ENCODE results near the gene PIM3.
"Not testable (repeated sequence)": the region's sequence is repeated elsewhere in the genome, so short reads cannot be mapped to it uniquely, and the experiment has no call there.

Gene PIM3

DNA sequence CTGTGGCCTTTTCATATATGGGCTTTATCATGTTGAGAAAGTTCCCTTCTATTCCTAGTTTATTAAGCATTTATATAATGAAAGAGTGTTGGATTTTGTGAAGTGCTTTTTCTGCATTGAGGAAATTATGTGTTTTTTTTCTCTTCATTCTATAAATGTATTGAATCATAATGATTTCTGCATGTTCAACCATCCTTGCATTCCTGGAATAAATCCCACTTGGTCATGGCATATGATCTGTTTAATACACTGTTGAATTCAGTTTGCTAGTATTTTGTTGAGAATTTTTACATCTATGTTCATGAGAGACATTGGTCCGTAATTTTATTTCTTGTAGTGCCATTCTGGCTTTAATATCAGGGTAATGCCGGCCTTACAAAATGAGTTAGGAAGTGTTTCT, 25.8 kb downstream of the PIM3 start:
- DNase-seq (ENCODE audit: low spot score) = no peak

- DNase-seq (ENCODE audit: low spot score) = not testable (repeated sequence)
Measured at GRCh38 chr22:49989826-49990225, 29.3 kb downstream of the PIM3 start.

DNA sequence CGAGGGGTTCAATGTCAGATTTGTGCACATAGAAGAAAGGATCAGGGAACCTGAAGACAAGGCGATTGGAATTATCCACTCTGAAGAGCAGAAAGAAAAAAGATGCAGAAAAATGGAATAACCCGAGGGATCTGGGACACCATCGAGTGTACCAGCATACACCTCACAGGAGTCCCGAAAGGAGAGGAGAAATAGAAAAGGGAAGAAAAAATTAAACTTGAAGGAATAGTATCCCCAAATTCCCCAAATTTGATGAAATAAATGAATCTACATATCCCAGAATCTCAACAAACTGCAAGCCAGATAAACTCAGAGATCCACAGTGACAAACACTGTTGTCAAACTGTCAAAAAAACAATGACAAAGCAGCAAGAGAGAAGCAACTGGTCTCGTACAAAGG, 30.6 kb downstream of the PIM3 start:
- DNase-seq (ENCODE audit: low spot score) = no peak

GRCh38 chr22:49991907-49992533, 31.4 kb downstream of the PIM3 start:
- no peak for DNase-seq (ENCODE audit: low spot score)

DNA sequence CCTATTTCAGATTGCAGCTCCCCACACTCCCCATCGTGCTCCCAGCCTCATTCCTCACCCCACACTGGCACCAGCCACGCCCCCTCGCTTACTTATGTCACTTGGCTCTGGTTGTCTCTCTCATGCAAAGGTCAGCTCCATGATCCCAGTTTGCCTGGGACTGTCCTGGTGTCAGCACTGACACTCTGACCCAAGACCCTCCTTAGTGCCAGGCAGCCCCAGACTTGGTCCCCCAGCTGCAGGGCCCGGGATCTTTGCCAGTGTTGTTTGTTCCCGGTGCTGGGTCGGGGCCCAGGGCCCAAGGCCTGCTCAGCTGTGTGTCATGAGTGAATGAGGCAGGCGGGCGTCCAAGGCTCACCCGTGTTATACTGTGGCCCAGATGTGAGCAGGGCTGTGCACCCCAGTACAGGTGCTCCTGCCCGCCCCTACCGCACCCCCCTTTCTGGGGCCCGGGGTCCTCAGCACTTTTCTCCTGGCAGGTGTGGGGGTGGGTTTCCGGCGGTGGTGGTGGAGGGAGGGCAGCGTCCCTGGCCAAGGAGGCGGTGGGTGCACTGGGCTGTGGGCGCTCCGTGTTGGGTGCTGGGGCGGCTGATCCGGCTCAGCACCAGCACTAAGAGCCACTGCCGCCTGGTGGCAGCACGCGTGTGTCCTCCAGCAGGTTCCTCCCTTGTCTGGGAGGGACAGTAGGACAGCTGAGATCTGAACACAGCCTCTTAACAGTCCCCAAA, 32.5 kb downstream of the PIM3 start:
- peak; percentile 45 for DNase-seq (ENCODE audit: low spot score)

DNA sequence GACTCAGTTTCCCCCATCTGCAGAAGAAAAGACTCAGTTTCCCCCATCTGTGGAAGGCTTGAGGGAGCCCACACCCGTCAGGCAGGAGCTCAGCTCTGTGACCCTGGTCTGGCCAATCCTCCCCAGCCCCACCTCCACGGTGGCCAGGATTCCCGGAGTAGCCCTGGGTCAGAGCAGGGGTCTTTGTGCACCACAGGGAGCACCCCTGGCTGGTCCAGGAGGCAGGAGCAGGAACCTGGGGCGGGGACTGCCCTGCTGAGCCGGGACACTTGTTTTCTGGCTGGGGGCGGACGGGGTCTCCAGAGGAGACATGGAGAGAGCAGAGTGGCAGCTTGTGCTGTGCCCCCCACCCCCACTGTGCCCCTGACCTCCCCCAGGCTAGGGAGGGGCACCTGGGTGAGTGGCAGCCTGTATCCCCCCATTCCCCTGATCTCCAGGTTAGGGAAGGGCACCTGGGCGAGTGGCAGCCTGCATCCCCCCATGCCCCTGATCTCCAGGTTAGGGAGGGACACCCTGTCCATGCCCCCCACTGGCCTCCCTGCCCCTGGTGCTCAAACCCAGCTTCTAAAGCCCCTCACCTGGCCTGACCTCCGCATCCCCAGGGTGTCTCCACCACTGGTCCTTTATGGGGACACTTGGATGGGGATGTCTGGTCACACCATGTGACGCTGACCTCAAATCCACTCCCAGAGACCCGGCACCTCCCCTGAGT, 33.2 kb downstream of the PIM3 start:
- no peak for DNase-seq (ENCODE audit: low spot score)

GRCh38 chr22:49994361-49995040, 33.9 kb downstream of the PIM3 start:
- no peak for DNase-seq (ENCODE audit: low spot score)

DNA sequence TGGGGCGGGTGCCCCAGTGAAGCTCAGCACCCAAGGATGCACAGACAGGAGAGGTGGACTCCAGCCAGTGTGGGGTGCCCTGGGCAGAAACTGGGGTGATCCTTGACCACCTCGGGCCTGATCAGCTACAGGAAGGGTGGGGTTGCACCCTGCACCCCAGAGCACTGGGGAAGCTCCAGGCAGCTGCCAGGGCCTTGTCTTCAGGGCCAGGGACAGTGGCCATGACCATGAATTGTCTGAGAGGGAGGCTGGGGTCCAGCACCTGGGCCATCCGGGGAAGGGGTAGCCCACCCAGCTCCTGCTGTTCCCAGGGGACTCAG, 34.4 kb downstream of the PIM3 start:
- DNase-seq (ENCODE audit: low spot score) = no peak

DNA sequence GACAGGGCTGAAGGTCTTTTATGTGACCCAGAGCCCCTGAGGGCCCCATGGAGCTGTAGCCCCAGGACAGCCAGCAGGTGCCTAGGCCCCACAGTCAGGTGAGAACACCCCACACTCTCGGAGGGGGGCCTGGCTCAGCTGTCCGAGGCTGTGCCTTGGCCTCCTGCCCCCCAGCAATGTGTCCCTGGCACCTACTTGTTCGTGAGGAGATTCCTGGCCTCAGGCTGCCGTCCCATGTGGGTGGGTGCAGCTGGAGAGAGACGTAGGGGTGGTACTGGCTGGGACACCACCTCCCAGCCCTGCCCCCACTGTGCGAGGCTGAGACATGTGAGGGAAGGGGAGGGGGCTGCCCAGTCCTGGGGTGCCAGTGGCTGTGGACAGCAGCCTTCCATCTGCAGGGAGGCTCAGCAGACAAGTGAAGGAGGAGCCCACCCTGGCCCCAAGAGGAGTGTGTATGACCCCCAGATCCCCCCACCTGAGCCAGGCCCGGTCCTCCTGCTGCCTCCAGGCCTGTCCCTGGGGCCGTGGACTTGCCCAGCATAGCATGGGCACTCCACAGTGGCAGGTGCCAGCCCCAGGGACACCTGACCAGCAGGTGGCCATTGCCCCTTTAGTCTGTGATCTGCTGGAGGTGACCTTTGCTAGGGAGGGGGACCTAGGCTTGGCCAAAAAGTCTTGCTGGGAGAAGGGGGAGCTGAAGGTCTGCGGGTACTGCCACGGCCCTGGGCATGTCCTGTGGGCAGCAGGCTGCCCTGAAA, 35.0 kb downstream of the PIM3 start:
- DNase-seq (ENCODE audit: low spot score) = no peak

- DNase-seq (ENCODE audit: low spot score) = no peak
Measured at GRCh38 chr22:49996119-49996517, 35.5 kb downstream of the PIM3 start.

DNA sequence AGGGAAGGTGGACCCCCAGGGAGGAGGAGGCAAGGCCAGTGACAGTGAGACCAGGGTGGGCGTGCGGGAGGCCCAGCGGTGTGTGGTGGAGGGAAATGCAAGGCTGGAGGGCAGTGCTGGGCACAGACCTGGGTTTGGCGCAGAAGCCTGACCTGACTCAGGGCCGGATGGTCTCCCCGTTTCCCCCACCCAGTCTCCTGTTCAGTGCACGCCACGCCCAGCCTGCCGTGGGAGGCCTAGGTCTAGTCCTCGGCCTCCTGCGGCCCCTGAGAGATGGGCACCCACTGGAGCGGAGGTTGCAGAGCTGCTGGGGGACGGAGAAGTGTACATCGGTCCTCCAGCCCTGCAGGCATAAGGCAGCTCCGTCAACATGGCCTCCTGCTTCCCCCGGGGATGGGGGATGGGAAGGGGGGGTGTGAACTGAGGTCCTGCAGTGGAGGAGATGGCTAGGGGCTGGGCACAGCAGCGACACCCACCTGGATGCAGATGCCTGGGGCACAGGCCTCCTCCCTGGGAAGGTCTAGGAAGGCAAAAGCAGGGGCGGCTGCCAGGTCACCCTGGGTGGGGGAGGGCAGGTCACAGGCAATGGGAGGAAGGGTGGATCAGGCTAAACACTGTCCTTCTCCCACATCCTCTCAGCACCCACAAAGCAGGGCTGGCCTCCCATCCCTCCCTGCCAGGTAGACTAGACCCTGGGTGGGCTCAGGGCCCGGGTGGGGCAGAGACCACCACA, 36.1 kb downstream of the PIM3 start:
- no peak for DNase-seq (ENCODE audit: low spot score)

GRCh38 chr22:49997251-49997599, 36.7 kb downstream of the PIM3 start:
- DNase-seq (ENCODE audit: low spot score) = no peak

- no peak for DNase-seq (ENCODE audit: low spot score)
Measured at GRCh38 chr22:49997932-49998717, 37.6 kb downstream of the PIM3 start.

DNA sequence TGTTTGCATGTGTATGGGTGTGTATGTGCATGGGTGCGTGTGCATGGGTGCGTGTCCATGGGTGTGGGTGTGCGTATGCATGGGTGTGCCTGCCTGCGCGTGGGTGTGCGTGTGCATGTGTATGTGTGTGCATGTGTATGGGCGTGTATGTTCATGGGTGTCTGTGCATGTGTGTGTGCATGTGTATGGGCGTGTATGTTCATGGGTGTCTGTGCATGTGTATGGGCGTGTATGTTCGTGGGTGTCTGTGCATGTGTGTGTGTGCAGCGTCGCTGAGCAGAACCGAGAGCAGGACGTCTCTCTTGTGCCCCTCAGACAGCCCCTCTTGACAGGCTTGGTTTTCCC, 38.1 kb downstream of the PIM3 start:
- no peak for DNase-seq (ENCODE audit: low spot score)

GRCh38 chr22:49999063-49999945, 38.7 kb downstream of the PIM3 start:
- no peak for DNase-seq (ENCODE audit: low spot score)

DNA sequence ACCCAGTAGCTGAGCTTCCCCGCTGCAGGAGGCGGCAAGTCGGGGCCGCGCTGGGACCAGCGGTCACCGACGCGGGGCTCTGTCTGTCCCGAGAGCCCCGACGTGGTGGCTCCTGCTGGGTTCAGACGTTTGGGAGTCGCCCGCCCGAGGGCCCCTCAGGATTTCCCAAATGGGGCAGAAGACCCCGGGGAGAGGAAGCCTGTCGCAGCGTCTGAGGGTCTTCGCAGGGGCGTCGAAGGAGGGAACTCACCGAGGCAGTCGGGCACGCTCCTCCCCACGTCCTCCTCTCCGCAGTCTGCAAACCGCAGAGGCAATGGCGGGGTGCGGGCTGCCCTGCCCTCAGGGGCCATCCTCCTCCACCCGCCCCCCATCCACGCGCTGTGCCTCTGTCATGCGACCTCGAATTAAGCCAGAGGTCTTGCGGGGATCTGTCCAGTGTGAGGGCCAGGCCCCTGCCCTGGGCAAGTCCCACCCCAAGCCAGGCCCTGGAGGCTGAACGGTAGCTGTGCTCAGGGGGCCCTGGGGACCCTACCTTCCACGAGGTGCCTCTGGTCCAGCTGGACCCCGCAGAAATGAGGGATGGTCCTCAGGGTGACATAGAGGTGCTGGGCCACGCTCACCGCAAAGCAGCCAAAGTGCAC, 39.5 kb downstream of the PIM3 start:
- DNase-seq (ENCODE audit: low spot score) = no peak

DNA sequence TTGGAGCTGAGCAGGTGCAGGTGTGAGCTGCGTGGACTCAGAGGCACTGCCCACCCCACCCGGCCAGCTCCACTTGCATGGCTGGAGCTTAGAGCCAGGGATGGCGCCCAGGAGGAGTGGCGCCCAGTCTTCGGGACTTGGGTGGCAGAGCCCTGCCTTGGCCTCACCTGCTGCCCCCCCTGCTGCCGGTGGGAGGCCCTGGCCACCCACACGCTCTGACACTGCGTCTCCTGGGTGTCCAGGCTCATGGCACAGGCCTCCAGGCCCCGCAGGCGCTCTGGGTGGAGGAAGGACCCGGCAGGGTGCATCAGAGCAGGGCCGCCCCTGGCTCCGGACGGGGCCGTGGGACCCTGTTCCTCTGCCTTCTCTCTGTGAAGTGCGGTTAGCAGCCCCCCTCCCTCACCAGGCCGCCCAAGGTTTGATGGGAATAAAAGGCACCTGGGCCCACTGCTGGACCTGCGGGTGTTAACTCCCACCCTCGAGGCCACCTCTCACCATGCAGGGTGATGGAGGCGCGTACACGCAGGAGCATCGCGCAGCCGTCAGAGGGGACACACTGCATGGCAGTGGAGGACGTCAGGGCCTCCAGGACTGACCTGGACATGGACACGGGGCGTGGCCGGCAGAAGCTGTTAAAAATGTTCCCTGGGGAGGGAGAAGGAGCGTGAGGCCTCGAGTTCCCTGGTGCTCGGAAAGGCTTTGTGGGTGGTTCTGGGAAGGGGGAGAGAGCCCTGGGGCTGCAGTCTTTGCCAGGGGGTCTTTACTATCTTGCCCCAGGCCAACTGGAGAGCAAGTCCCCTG, 40.2 kb downstream of the PIM3 start:
- no peak for DNase-seq (ENCODE audit: low spot score)

All from kidney capillary endothelial cell (primary cell).